HG03469 (cell line): ENCODE results near the gene ARL14EP.
A peak's percentile ranks its signal among the peaks of the same experiment; 100 is the strongest.

Source experiments
- ATAC-seq: cut with Tn5 transposase; IDR thresholded peaks from one replicate; pipeline ENCODE4 v1.9.1; 2021; ENCODE audit warnings: mild to moderate bottlenecking, moderate library complexity, moderate number of reproducible peaks; ENCODE audit not compliant: unreplicated experiment

Gene ARL14EP

DNA sequence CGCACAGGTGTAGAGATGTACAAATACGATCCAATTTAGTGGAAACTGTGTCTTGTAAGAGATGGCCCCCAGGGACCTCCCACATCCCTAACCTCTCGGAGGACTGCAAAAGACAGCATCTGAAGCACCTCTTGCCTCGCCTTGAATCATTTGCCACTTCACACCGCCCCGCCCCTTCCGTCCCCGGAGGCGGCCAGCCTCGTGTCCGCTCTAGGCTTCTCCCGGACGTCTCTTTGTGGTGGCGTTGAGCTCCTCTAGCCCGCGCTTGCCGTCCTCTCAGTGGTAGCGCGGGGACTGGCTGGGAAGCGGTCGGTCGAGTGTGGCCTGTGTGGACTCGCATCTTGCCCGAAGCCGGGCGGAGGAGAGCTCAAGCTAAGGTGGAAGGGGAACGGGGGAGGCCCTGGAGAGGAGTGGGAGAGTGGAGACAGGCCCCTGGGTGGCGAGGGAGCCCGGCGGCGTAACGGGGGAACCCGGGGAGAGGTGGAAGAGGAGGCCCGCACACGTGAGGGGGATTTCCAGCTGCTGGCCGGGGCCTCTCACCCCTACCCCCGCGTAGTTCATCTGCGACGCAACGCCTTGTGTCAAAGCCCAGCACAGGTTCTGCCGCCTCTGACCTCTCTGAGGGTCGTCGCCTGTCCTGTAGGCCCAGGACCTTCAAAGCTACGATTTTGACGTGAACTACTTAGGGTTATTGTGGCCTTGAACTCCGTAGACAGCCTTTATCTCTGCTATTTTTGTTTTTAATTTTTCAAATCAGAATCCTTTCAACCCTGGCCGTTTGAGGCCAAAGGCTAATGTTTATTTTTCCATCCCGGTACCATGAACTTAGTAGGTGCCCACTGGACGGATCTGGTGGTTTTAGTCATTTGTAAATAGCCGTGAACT is at the start of gene ARL14EP:
ARL14EP (plus strand) TSS at position 279 of the 885 bp plus-strand sequence. CDS start 7,845 bp downstream, outside the sequence.
- ATAC-seq: peak; percentile 96

DNA sequence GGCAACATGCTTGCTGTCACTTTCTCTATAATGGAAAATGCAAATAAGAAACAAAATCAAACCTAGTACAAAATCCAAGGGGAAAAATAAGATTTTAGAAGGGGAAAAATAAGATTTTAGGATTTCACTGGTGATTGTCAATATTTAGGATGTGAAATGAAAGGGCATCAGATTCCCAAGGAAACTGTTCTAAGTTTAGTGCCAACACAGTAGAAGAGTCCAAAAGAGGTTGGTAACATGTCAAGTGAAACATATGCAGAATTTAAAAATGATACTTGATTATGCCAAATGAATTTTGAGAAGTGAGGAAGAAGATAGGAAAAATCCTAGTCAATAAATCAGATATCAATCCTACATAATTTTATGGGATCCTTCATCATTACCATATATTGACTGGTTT is 45.7 kb upstream of the ARL14EP start:
- no peak for ATAC-seq

DNA sequence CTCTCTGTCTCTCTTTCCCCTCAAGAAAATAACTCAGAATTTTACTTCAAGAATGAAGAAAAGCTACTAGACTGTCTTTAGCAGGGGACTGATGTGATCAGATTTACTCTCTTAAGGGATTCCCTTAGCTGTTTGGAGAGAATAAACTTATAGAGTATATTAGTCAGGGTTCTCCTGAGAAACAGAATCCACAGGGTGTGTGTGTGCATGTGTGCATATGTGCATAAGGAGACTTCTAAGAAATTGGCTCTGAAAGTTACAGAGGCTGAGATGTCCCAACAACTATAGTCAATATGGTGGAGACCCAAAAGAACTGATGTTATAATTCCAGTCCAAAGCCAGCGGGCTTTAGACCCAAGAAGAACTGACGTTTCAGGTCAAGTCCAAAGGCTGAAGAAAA is 43.1 kb upstream of the ARL14EP start:
- no peak for ATAC-seq

DNA sequence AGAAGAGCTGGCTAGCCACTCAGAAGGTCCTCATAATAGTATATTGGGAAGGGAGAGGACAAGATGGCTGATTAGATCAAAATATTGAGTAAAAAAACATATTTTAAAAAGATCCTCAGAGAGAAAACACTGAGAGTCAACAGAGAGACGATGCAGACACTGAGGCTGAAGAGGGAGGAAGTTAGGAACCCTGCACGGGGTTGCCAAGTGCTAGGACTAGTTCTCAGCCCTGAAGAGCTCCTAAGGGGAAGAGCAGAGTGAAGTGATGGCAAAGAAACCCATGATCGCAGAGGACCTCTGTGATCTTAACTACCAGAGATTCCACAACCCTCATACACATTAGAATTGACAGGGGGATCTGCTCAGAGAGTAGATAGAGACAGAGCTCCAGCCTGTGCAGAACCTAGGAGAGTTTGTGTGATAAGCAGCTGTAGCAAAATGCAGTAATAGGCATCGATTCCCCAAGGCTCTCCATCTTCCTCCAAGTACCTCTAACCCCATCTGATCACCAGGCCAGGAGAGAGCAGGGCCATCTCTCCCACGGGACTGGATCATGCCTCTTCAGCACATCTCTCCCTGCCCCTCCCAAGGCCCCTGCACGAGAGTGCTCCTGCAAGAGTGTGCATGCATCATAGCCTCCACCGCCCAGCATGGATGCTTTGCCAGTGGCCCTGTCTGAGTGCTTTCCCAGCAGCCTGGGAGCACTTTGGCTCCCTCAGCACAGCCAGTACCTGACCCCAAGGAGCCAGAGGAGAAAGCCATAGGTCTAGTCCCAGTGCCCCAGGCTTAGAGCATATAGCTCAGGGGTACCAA is 41.2 kb upstream of the ARL14EP start:
- peak; percentile 4 for ATAC-seq

DNA sequence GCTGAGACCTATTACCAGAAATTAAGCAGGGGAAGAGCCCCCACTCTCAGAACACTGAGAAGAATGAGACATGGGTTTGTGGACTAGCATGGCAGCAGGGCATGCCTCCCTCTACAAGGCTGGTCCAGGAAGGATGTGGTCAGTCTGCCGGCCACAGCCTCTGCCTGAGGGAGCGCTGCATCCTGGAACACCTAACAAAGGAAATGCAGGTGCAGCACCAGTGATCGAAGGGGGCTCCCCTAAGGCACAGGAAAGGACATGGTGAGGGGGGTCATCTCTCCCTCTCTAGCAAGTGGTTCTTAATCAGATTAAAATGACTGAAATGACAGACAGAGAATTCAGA is 40.6 kb upstream of the ARL14EP start:
- peak; percentile 94 for ATAC-seq

DNA sequence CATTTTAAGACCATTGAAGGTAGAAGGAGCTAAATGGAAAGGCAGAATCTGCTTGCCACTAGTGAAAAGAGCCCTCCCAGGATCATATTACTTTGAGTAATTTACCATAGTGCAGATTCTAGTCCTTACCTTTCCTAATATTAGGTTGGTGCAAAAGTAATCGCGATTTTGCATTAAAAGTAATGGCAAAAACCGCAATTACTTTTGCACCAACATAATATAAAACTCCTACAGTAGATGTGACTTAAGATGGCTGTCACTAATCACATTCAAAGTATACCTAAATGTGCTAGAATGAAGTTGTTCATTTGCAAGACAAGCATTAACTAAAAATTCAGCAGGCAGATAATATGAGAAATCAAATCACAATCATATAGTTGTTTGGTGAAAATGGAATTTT is 38.1 kb upstream of the ARL14EP start:
- ATAC-seq: no peak

DNA sequence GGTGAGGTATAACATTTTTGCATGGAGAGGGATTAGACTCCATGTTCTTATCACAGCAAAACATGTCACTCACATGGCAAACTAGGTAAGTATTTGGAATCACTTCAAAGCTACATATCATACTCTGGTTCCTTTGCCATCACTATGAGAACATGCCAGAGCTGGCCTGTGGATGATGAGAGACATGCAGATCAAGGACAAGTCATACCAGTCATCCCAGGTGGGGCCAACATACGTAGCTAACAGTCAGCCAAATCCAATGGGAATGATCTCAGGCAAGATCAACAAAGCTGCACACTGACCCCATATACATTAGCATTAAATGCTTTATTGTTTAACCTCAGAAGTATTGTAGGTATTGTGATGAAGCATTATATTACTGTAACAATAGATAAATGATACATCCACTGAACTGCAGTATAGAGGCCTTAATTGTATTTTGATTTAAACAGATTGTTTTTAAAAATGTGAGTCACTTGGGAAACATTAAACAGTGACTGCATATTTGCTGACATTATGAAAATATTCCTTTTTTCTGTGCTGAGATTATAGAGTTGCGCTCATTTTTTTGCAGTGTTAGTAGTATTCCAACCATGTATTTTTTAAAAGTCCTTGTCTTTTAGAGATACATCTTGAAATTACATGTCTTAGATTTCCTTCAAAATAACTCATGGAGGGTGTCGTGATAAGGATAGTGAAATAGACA is 37.3 kb upstream of the ARL14EP start:
- ATAC-seq: no peak

DNA sequence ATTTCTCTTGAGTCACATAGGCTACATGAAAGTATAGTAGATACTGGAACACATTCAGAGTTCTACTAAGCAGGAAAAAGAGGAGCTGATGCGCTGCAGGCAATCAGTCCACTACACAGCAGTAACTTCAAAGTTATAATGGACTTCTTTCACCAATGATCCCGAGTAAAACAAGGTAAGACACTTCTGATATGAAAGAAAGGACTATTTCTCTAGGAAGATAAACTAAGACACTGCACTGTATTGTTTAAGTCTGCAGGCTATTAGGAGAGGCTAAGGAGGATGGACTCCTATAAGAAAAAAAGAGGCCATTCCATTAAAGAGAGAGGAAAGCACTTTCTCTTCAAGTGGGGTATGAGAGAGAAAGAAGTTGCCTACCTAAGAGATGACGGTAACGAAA is 31.6 kb upstream of the ARL14EP start:
- ATAC-seq: no peak

DNA sequence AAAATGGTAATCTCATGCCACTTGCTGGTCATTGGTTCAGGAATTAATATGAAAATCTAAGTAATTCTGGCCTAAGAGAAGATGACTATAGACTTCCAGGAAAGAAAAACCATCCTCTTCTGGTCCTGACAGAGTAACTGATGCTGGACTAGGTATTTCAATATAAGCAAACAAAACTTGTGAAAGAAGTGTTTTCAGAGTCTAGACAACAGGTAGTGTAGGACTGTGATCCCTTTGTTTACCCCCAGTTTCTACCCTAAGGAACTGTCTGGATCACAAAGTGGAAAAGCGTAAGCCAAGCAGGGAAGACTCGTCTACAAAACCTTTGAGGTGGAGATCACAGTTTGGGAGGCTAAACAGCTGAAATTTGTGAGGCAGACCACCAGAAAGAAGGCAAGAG is 30.4 kb upstream of the ARL14EP start:
- no peak for ATAC-seq

DNA sequence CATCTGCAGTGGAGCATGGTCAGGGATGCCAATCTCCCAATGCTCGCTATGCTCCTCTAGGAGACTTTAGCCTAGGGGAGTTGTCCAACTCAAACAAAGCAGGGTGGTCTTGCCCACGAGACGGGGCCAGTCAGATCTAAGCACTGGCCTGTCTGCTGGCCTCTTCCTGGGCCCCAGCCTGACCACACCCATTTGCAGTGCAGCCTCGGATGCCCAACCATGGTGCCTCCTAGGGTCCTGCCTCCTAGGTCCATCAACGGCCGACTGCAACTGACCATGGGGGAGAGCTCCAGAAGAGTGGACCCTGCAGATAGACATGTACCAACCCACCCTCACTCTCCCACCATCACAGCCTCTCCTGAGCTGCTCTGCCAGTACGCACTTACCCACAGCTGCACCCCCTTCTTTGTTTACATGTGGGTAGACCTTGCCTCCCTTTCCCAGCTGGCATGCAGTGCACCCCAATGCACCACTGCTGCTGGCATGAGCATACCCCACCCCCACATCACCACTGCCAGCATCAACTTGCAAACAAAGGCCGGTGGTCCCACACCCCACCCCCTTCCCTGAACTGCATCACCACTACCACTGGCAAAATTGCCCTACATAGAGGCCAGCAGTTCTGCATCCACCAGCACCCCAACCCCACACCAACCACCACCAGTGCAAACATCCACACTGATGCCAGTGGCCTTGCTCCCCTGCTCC is 27.6 kb upstream of the ARL14EP start:
- no peak for ATAC-seq

DNA sequence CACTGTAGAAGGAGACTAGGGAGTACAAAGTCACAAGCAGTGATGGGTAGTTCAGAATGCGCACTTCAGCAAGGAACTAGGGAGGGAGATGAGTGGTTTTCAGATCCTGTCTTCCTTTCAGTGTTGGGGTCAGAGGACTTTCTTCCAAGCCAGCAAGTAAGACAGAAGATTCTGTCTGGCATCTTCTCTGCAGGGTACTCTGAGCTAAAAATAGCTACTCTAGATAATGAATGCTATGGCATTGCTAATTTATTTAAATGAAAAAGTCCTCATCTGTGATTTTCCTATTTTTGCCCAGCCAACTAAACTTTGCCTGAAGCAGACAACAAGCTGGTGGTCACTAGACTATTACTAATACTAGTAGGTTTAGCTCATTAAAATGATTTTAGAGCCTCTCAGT is 18.3 kb upstream of the ARL14EP start:
- ATAC-seq: no peak

DNA sequence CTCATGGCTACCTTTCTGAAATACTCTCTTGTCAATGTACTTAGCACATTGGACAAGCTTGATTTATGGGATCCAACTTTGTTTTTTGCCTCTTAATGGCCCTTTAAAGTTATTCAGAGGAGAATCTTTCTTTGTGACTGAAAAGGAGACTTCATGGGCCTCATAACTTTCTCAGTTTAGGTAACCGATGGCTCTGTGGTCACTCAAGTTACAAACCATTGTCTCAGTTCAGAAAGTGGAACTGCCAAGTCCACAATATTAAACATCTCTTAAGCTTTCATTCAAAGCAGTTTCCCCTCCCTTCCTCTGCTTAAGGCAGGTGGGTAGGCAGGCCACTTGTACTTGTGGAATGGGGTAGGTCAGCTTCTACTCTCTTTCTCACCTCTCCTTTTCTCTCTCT is 12.3 kb upstream of the ARL14EP start:
- ATAC-seq: peak; percentile 84

DNA sequence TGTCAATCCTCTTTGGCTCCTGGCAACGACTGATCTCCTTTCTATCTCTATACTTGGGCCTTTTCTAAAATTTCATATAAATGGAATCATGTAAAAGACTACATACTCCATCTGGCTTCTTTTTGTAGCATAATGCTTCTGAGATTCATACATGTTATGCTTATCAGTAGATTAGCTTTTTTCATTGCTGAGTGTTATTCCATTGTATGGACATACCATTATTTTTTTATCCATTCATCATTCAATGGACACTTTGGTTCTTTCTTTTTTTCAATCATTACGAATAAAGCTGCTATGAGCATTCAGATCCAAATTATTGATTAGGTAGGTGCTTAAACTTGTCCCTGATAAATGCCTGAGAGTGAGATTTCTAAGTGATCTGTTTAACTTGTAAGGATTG is 11.7 kb upstream of the ARL14EP start:
- ATAC-seq: no peak

DNA sequence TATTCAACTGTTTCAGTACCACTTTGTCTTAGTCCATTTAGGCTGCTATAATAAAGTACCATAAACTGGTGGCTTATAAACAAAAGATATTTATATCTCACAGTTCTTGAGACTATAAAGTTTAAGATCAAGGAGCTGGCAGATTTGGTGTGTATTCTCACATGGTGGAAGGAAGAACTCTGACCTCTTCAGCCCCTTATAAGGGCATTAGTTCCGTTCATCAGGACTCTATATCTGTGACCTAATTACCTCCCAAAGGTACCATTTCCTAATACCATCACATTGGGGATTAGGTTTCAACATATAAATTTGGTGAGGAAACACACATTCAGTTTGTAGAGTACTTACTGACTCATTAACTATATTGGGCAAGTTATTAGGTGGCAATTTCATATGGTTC is 10.7 kb upstream of the ARL14EP start:
- ATAC-seq: no peak

DNA sequence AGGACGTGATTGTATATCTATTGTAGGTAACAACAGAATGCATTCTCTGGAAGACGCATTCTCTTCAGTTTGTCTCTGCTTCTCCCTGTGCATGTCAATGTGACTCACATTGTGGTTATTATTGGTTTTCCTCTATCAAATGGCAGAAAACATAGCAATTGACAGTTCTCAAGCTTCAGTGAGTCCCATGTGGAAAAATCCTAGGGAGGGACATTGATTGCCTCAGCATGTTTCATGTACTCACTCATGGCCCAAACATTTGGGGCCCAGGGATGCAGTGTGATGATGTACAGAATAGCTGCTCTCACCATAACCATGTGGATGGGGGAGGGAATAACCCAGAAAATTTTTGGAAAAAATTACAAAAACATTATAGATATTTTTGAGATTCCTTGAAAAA is 9.3 kb upstream of the ARL14EP start:
- ATAC-seq: no peak

DNA sequence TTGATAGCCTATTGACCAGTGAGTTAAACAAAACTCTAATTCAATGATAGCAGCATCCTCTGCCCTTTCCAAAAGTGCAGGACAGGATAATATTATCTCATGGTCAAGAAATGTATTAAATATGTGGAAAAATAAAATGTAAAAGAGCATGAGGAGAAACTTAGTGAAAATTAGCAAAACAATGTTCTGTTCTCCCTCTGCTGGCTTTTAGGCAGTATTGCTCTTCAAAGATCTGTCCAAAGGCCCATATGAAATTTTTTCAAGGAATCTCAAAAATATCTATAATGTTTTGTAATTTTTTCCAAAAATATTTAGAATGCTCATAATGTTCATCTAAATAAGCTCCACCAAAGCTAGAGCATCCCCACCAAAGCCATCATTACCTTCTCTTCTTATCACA is 8.3 kb upstream of the ARL14EP start:
- no peak for ATAC-seq

DNA sequence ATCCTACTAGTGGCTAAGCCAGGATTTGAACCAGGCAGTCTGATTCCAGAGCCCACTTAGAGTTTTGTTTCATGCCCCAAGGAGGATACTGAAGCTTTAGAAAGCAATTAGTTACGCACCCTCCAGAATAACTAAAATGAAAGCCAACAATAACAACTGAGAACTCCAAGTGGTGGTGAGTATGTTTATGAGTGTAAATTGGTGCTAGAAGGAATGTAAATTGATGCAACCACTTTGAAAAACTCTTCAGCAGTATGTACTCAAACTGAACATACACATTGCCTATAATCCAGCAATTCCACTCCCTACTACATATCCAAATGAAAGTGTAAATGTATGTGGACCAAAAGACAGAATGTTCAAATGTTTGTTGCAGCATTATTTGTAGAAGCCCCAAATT is 6.7 kb upstream of the ARL14EP start:
- no peak for ATAC-seq

DNA sequence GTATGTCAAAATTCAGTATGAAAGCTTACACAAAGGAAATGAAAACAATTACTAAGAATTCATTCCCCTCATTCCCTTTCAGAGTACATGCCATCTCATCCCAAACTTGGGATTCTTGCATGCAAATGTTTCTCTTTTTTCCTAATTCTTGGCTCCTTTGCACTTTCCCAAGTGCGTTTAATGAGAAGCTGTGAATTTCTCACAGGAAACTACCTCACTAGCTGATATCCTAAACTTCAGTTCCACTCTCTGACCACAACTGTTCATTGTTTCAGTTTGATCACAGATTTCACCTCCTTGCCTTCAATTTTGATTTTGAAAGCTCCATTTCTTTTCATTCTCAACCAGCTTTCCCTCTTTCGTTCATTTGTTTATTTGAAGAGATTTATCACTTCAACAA is 5.9 kb upstream of the ARL14EP start:
- peak; percentile 51 for ATAC-seq

DNA sequence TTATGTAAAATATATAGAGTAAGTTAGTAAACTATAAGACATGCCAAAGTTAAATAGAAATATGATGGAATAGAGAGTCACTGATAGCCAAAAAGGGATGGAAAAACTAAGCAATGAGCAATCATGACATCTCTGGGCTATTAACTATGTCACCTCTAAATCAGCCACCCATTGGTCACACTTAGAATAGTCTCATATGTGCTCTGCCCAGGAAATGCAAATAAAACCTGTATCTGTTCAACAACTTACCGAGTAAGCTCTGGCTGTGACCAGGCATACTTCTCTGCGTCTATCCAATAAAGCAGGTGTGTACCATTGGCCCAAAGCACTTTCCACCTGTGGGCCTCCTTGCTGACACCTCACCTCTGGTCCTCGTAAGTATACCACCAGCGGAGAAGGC is 1.6 kb upstream of the ARL14EP start:
- no peak for ATAC-seq

DNA sequence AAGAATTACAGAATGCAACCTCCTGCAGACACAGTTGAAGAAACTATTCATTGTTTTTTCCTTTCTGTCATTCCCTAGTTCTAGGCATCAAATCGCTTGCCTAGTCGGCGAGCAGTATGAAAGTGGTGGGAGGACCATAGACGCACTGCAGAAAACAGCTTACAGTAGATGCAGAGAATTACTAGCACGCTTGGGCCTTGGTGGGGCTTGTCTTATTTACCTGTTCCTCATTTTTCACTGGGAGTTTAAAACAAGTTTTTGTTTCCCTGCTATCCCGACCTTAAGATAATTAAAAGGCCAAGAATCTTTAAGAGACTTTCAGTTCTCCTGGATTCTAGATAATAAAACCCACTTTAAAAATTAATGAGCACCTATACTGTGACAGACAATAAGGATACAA is 713 bp upstream of the ARL14EP start:
- ATAC-seq: no peak
